GM19025 (cell line): ENCODE results near the gene GNG7.
"Not testable (repeated sequence)": the region's sequence is repeated elsewhere in the genome, so short reads cannot be mapped to it uniquely, and the experiment has no call there.

Experiments used
- ATAC-seq: cut with Tn5 transposase; IDR thresholded peaks from one replicate; pipeline ENCODE4 v1.9.1; 2021; ENCODE audit warnings: mild to moderate bottlenecking, low read depth, moderate library complexity; ENCODE audit not compliant: unreplicated experiment

The GNG7 gene

GRCh38 chr19:2679439-2679838 lies 23.1 kb downstream of the GNG7 start:
- ATAC-seq = no peak

GRCh38 chr19:2678948-2679347 lies 23.5 kb downstream of the GNG7 start:
- not testable (repeated sequence) for ATAC-seq

DNA sequence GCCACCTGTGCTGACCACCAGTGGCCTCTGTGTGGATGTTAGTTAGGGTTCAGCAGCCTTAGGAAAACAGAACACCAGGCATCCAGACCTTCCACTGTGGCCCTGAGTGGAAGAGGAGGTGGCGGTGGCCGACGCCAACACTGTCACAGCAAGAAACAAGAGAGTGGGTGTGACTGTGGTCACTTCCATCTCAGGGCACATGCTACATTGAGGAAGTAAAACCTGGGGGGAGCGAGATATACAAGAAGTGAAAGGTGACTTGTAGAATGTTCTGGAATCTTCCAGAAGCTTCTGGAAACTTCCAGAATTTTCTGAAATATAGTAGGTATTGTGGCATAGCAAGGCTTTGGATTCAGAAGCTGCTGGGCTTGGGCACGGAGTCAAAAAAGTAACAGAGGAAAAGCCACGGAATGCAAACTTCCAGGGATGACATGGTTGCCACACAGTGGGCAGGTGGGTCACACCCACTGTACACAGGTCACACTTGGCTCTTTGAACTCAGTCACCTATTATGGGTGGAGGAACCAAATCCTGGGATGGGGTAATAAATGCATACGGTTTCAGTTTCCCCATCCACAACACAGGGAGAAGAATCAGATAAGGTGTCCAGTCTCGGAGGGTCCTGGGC lies 24.3 kb downstream of the GNG7 start:
- ATAC-seq = no peak

- ATAC-seq = no peak
Measured at GRCh38 chr19:2676823-2677222, 25.7 kb downstream of the GNG7 start.

DNA sequence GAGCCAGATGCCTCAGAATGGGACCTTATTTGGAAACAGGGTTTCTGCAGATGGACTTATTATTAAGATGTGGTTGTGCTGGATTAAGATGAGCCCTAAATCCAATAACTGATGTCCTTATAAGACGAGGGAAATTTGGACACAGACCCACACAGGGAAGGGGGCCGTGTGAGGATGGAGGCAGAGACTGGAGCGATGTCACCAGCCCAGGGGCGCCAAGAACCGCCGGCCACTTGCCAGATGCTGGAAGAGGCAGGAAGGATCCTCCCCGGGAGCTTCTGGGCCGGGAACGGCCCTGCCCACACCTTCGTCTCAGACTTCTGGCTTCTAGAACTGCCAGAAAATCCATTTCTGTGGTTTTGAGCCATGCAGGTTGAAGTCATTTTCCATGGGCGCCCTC lies 26.6 kb downstream of the GNG7 start:
- ATAC-seq = no peak

DNA sequence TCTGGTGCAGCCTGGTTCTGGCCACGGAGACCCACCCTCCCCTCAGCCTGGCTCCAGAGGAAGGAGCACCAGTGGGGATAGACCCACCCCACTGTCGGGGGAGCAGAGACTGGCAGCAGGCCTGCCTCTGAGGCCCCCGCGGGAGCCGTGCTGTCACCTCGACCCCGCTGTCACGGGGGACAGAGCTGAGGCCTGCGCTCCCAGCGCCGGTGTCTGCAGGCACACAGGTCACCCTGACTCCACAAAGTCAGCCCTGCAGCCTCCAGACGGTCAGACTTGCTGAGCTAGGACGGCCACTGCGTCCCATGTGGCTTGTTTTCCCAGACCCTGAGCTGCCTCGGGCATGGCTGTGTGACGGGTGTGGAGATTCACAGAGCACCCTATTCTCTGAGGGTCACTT lies 32.3 kb downstream of the GNG7 start:
- ATAC-seq = no peak

- ATAC-seq = no peak
Measured at GRCh38 chr19:2668175-2668763, 34.2 kb downstream of the GNG7 start.

DNA sequence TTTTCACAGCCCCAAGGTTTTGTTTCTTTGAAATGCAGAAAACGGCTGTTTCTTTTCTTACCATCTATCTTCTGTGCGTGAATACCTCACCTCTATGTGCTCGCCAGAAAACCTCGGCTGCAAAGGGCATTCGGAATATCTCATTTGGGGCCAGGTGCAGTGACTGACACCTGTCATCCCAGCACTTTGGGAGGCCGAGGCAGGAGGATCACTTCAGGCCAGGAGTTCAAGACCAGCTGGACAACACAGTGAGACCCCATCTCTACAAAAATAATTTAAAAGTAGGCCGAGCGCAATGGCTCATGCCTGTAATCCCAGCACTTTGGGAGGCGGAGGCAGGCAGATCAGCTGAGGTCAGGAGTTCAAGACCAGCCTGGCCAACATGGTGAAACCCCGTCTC lies 35.1 kb downstream of the GNG7 start:
- ATAC-seq = not testable (repeated sequence)

- ATAC-seq = no peak
Measured at GRCh38 chr19:2666344-2666994, 36.0 kb downstream of the GNG7 start.

DNA sequence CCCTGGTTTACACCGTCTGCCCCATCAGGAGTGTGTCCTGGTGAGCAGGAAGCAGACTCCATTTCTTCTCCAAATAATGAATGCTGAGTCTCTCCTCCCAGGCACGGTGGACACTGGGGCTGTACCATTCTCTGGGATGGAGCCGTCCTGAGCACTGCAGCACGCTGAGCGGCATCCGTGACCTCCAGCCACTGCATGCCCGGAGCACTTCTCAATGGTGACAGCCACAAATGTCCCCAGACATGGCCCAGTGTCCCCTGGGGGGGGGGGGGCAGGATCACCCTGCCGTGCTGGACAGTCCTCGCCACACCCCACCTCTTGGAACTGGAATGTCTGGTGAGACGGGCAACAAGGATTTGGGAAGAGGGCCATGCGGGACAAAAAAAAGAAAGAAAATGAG lies 37.4 kb downstream of the GNG7 start:
- no peak for ATAC-seq

- ATAC-seq = peak; percentile 61
Measured at GRCh38 chr19:2663920-2664571, 38.4 kb downstream of the GNG7 start.

GRCh38 chr19:2661615-2662014 lies 40.9 kb downstream of the GNG7 start:
- ATAC-seq = no peak

DNA sequence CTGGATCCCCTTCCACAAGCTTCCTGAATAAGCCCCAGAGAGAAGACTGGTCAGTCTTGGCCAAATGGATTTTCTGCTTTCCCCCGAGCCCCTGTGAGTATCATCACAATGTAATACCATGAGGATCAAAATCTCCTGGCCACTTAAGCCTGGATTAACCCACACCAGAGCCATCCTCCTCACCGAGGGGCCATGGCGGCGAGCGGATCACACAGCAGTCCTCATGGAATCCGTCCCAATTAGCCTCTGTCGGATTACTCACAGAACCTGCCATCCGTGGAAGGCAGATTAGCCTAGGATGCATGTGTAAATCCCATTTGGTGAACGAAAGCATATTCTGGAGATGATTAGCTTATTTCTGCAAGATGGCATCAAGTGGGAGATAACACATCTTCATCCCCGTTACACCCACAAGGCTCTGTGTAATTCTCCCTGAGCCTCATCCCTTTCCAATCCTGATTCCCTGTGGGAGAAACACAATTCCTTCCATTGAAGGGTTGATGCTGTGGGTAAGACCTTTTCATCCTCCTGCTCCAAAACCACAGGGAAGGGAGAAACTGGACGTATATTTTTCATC lies 42.5 kb downstream of the GNG7 start:
- no peak for ATAC-seq

DNA sequence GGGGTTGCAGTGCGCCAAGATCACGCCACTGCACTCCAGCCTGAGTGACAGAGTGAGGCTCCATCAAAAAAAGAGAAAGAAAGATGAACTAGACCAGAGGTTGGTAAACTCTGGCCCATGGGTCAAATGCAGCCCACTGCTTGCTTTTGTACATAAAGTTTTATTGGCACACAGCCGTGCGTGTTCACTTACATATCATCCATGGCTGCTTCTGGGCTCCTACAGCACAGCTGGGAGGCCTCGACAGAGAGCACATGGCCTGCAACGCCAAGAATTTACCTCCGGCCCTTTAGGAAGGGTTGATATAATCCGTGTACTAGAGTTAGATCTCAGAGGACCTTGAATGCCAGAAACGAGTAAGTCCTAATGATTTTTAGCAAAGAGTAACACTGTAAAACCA lies 46.0 kb downstream of the GNG7 start:
- ATAC-seq = no peak

- no peak for ATAC-seq
Measured at GRCh38 chr19:2653710-2654707, 48.5 kb downstream of the GNG7 start.

GRCh38 chr19:2653218-2653617 lies 49.3 kb downstream of the GNG7 start:
- no peak for ATAC-seq

DNA sequence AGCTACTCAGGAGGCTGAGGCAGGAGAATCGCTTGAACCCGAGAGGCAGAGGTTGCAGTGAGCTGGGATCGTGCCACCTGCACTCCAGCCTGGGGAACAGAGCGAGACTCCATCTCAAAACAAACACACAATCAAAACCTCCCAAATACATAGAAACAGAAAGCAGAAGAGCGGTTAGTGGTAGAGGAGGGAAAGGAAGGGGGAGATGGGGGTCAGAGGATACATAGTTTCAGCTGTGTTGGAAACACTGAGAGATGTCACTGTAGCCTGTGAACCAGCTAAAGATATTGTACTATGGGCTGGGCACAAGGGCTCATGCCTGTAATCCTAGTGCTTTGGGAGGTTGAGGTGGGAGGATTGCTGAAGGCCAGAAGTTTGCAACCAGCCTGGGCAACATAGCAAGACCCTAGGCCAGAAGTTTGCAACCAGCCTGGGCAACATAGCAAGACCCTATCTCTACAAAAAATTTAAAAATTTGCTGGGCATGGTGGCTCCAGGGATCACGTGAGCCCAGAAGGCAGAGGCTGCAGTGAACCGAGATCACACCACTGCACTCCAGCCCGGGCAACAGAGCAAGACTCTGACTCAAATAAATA lies 49.9 kb downstream of the GNG7 start:
- no peak for ATAC-seq

- ATAC-seq = not testable (repeated sequence)
Measured at GRCh38 chr19:2651002-2651733, 51.3 kb downstream of the GNG7 start.

GRCh38 chr19:2650515-2650914 lies 52.0 kb downstream of the GNG7 start:
- no peak for ATAC-seq
